Measurements from ENCODE around the gene CALCOCO1. TPM values are rescaled to one million over a fixed set of nuclear protein-coding genes. Genes with fewer than 3 reads are reported as not detected.
A peak's percentile ranks its signal among the peaks of the same experiment; 100 is the strongest.

The CALCOCO1 gene
- total RNA-seq, 5 donors from 2014 or later (not counting 1 experiment from before 2014, with no cell fraction given): 118 to 162 (median 153) TPM

GRCh38 chr12:53677016-53677799 is 50.0 kb downstream of the CALCOCO1 start:
- 24% methylated on average over 29 of the region's 51 CpGs for WGBS (ENCODE audit: insufficient coverage)
- peaks cover 3 to 19% of the 10 kb centered on the region in 2 experiments for H3K27me3 ChIP-seq (replicated peaks in 1 of 2; ENCODE audit: control insufficient read depth in 2 of 2, extremely low read depth in 1 of 2, insufficient read depth in 2 of 2, low read length in 1 of 2)
- ChIA-PET POLR2A (no interaction called here), CTCF (interaction anchor here (0.5 to 3.4 kb wide), 9 partner anchors 9 to 134 kb away, joined by 3 to 35 read pairs (median 3); no protein-coding TSS in a partner anchor)
- H3K9me3 ChIP-seq: no peaks in the 10 kb centered on the region
- DNase-seq (peak in 1 of 35 experiments; percentile 9), ATAC-seq (replicated peaks in 1 of 4) (no peak)
- peaks cover 0 to 14% of the 10 kb centered on the region in 2 donors for H3K36me3 ChIP-seq (ENCODE audit: control insufficient read depth in 2 of 2, extremely low read depth in 1 of 2, insufficient read depth in 1 of 2, low read length in 1 of 2)
- H3K4me1 ChIP-seq (ENCODE audit: control insufficient read depth in 1 of 2, extremely low read depth in 1 of 2, insufficient read depth in 2 of 2, low read length in 2 of 2): peaks cover 19 to 27% of the 10 kb centered on the region in 2 experiments
- H3K4me3 ChIP-seq (ENCODE audit: control insufficient read depth in 1 of 2, extremely low read depth in 1 of 2, low read length in 1 of 2): peak overlapping the region; percentile 64 to 82
- Mint-ChIP-seq H3K9me3 (no peaks in the 10 kb centered on the region), H3K36me3 (peaks cover 12% of the 10 kb centered on the region), H3K27me3 (peaks cover 18 to 23% of the 10 kb centered on the region in 2 donors), H3K4me1 (peaks cover 13 to 35% (median 33%) of the 10 kb centered on the region in 3 donors), H3K27ac (no peak overlapping the region), H3K4me3 (peak overlapping the region; percentile 87 to 93 (median 92))
- H3K27ac ChIP-seq (ENCODE audit: low read length): no peak overlapping the region

DNA sequence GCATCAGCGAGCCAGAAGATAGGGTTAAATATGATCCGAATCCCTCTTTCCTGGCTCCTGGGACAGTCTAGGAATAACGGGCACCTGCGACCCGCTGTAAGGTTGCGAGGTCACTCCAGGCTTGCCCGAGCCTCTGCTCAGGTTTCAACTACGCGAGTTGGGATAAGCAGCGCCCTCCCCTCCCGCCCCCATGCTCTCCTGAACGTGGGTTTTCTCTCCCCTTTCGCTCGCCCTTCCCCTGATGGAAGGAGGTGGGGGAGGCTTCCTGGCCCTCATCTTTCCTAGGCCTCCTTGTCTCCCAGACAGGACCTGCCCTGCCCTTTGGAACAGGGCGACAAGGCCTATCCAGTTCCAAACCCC is 50.6 kb downstream of the CALCOCO1 start:
- Histone ChIP-seq H3K27me3 (replicated peaks in 1 of 2; ENCODE audit: control insufficient read depth in 2 of 2, extremely low read depth in 1 of 2, insufficient read depth in 2 of 2, low read length in 1 of 2) (peaks cover 3 to 19% of the 10 kb centered on the region in 2 experiments), H3K4me1 (ENCODE audit: control insufficient read depth in 1 of 2, extremely low read depth in 1 of 2, insufficient read depth in 2 of 2, low read length in 2 of 2) (peaks cover 19 to 27% of the 10 kb centered on the region in 2 experiments), H3K27ac (ENCODE audit: low read length) (no peak overlapping the region), H3K36me3 (ENCODE audit: control insufficient read depth in 2 of 2, extremely low read depth in 1 of 2, insufficient read depth in 1 of 2, low read length in 1 of 2) (peaks cover 3 to 20% of the 10 kb centered on the region in 2 donors), H3K4me3 (ENCODE audit: control insufficient read depth in 1 of 2, extremely low read depth in 1 of 2, low read length in 1 of 2) (peak overlapping the region; percentile 64 to 82), H3K9me3 (no peaks in the 10 kb centered on the region)
- peak in 5 of 35 experiments; percentile 7 to 36 (median 27) for DNase-seq
- Mint-ChIP-seq H3K36me3 (peaks cover 13% of the 10 kb centered on the region), H3K9me3 (no peaks in the 10 kb centered on the region), H3K27me3 (peaks cover 15 to 23% of the 10 kb centered on the region in 2 donors), H3K4me3 (peak overlapping the region; percentile 87 to 93 (median 92)), H3K4me1 (peaks cover 14 to 35% (median 33%) of the 10 kb centered on the region in 3 donors), H3K27ac (peak overlapping the region in 1 of 2 donors; percentile 97)
- ATAC-seq (replicated peaks in 1 of 4): peak in 1 of 4 experiments; percentile 0
- ChIA-PET POLR2A (interaction anchor here (0.7 to 1.1 kb wide), 2 partner anchors 49 to 134 kb away, joined by 3 read pairs; no protein-coding TSS in a partner anchor), CTCF (interaction anchor here in 1 of 2 donors (1.0 to 3.4 kb wide), 10 partner anchors 10 to 176 kb away, joined by 3 to 35 read pairs (median 3); partner anchors contain the start of genes ATF7 and TARBP2)
- WGBS (ENCODE audit: insufficient coverage): 12% methylated on average over 7 of the region's 15 CpGs

DNA sequence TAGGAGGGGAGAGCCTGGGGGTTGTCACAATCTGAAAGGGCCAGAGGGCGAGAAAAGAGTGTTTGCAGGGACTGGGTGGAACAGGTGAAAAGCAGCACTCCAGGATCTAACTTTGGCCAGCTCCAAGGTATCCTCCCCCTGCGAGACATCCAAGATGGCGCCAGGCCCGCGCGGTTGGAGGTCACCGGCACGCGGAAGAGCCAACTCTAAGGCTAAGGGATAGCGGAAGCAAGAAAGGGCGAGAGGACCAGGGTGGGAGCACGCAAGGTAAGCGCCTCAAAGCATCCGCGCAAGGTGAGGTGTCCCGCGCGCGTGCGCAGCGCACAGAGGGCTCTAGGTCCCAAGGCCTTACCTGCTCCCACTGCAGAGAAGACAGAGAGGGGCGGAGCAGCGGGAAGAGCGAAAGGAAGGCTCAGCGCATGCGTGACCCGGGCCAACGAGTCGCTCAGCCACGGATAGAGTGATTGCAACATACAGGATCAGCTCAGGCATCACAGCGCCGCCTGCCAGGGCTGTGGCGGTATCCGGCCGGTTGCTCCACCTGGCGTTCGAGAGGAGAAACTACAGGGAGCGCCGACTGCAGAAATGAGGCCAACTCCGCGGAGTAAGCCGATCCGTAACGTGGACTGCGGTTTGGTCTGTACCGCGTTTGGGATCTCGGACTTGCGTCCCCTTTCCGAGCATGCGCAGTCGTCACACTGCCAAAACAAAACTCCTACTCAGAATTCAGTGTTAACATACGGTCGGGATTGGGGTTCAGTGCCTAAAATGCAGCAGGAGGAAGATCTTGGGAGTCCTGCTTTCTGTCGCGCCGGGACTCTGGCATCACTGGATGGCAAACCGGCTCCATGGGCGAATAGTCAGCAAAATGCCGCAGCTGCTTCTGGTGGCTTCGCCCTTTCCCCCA is 51.3 kb downstream of the CALCOCO1 start, which contains the start of gene ATP5MC2:
ATP5MC2 (minus strand) TSS at position 383 of the 907 bp plus-strand sequence. CDS start 3,469 bp downstream, outside the sequence.
- H3K9me3 ChIP-seq: no peaks in the 10 kb centered on the region
- ChIA-PET CTCF (interaction anchor here (0.5 to 3.4 kb wide), 18 partner anchors 10 to 741 kb away, joined by 3 to 35 read pairs (median 3); partner anchors contain the start of genes ATF7 (in 1 of the 2), CALCOCO1 (in 1 of the 2), SP1 (in 1 of the 2) and TARBP2 (in 1 of the 2)), POLR2A (interaction anchor here (0.5 to 1.1 kb wide), 3 partner anchors 49 to 350 kb away, joined by 3 read pairs; no protein-coding TSS in a partner anchor)
- Mint-ChIP-seq H3K27ac (peak within 1 kb of the TSS; percentile 92 to 97), H3K9me3 (no peaks in the 10 kb centered on the region), H3K36me3 (peaks cover 18% of the 10 kb centered on the region), H3K27me3 (peaks cover 15 to 23% of the 10 kb centered on the region in 2 donors), H3K4me1 (peaks cover 20 to 40% (median 39%) of the 10 kb centered on the region in 3 donors), H3K4me3 (peak within 1 kb of the TSS; percentile 87 to 93 (median 92))
- DNase-seq (peak; percentile 92 to 100 (median 96)), ATAC-seq (replicated peaks in 1 of 4) (peak; percentile 90 to 94 (median 93))
- H3K4me3 ChIP-seq (ENCODE audit: control insufficient read depth in 1 of 2, extremely low read depth in 1 of 2, low read length in 1 of 2): peak within 1 kb of the TSS; percentile 64 to 82
- H3K27me3 ChIP-seq (replicated peaks in 1 of 2; ENCODE audit: control insufficient read depth in 2 of 2, extremely low read depth in 1 of 2, insufficient read depth in 2 of 2, low read length in 1 of 2): peaks cover 3 to 19% of the 10 kb centered on the region in 2 experiments
- WGBS (ENCODE audit: insufficient coverage): under 1% methylated on average over 54 of the region's 61 CpGs
- peak within 1 kb of the TSS; percentile 55 for H3K27ac ChIP-seq (ENCODE audit: low read length)
- H3K4me1 ChIP-seq (ENCODE audit: control insufficient read depth in 1 of 2, extremely low read depth in 1 of 2, insufficient read depth in 2 of 2, low read length in 2 of 2): peaks cover 19 to 27% of the 10 kb centered on the region in 2 experiments
- peaks cover 6 to 27% of the 10 kb centered on the region in 2 donors for H3K36me3 ChIP-seq (ENCODE audit: control insufficient read depth in 2 of 2, extremely low read depth in 1 of 2, insufficient read depth in 1 of 2, low read length in 1 of 2)

DNA sequence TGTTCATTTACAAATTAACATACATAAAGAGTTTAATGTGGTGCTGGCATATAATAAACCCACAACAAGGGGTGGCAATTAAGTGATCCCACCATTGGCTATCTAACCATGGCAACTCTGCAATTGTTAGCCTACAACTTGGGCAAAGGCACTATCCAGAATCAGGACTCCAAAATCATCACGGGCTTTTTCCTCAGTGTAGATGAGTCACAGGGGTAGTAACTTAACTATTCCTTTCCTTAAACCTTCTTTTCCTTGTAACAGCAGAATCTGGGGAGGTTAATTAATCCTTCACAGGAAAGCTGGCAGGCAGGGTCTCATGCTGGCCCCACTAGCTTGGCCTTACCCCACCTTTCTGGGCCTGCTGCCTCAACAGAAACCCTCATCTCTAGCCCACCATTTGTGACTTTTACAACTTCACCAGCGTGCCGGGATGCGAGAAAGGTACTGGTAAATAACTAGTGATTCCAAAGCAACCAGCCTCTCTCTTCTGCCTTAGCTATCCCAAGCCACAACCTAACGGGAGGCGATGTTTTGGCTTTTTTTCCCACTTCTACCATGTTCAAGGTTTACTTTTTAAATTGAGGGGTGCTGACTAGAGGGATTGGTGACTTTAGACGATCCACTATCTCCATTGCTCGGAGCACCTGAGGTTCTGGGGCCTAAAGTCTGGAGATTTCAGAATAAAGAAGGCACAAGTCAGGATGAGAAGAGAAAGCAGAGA is 52.1 kb downstream of the CALCOCO1 start:
- Histone ChIP-seq H3K9me3 (no peaks in the 10 kb centered on the region), H3K4me1 (ENCODE audit: control insufficient read depth in 1 of 2, extremely low read depth in 1 of 2, insufficient read depth in 2 of 2, low read length in 2 of 2) (peaks cover 19 to 27% of the 10 kb centered on the region in 2 experiments), H3K36me3 (ENCODE audit: control insufficient read depth in 2 of 2, extremely low read depth in 1 of 2, insufficient read depth in 1 of 2, low read length in 1 of 2) (peaks cover 6 to 33% of the 10 kb centered on the region in 2 donors), H3K4me3 (ENCODE audit: control insufficient read depth in 1 of 2, extremely low read depth in 1 of 2, low read length in 1 of 2) (peak overlapping the region; percentile 64 to 82), H3K27me3 (replicated peaks in 1 of 2; ENCODE audit: control insufficient read depth in 2 of 2, extremely low read depth in 1 of 2, insufficient read depth in 2 of 2, low read length in 1 of 2) (peaks cover 3 to 19% of the 10 kb centered on the region in 2 experiments), H3K27ac (ENCODE audit: low read length) (peak overlapping the region; percentile 55)
- ChIA-PET POLR2A (interaction anchor here in 1 of 2 donors (0.5 to 1.1 kb wide), 2 partner anchors 48 to 349 kb away, joined by 3 read pairs; no protein-coding TSS in a partner anchor), CTCF (interaction anchor here (0.5 to 3.4 kb wide), 15 partner anchors 10 to 517 kb away, joined by 3 to 35 read pairs (median 3); partner anchors contain the start of genes ATF7 (in 1 of the 2), CALCOCO1 (in 1 of the 2), SP1 (in 1 of the 2) and TARBP2 (in 1 of the 2))
- Mint-ChIP-seq H3K4me1 (peaks cover 20 to 42% (median 41%) of the 10 kb centered on the region in 3 donors), H3K4me3 (peak overlapping the region; percentile 87 to 93 (median 92)), H3K27me3 (peaks cover 13 to 21% of the 10 kb centered on the region in 2 donors), H3K9me3 (no peaks in the 10 kb centered on the region), H3K36me3 (peaks cover 20% of the 10 kb centered on the region), H3K27ac (peak overlapping the region; percentile 92 to 97)
- WGBS (ENCODE audit: insufficient coverage): 41% methylated on average over 3 of the region's 8 CpGs
- DNase-seq (no peak), ATAC-seq (replicated peaks in 1 of 4) (no peak)

DNA sequence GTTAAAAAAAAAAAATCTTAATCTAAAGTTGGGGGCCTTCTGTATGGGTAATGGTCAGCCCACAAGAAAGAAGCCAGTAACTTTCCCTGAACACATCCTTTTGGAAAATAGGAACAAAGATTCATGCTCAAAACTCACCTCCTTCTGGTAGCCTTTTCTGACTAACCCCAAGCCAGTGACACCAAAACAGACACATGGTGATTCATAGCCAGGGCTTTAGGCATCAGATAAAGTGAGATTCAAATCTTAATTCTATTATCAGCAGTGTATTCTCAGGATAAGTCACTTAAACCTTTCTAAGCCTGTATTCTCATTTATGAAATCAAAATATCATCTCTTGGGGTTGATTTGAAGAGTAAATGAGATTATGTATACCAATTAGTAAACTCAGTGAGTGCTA is 56.3 kb downstream of the CALCOCO1 start:
- no peaks in the 10 kb centered on the region for H3K27me3 ChIP-seq (replicated peaks in 1 of 2; ENCODE audit: control insufficient read depth in 2 of 2, extremely low read depth in 1 of 2, insufficient read depth in 2 of 2, low read length in 1 of 2)
- Mint-ChIP-seq H3K36me3 (peaks cover 38% of the 10 kb centered on the region), H3K4me3 (no peak overlapping the region), H3K4me1 (peaks cover 20 to 40% (median 38%) of the 10 kb centered on the region in 3 donors), H3K9me3 (no peaks in the 10 kb centered on the region), H3K27me3 (no peaks in the 10 kb centered on the region), H3K27ac (peak overlapping the region in 1 of 2 donors; percentile 11)
- peaks cover 12 to 68% of the 10 kb centered on the region in 2 donors for H3K36me3 ChIP-seq (ENCODE audit: control insufficient read depth in 2 of 2, extremely low read depth in 1 of 2, insufficient read depth in 1 of 2, low read length in 1 of 2)
- CTCF ChIA-PET: no interaction called here
- POLR2A ChIA-PET: no interaction called here
- no peaks in the 10 kb centered on the region for H3K9me3 ChIP-seq
- peaks cover 12 to 13% of the 10 kb centered on the region in 2 experiments for H3K4me1 ChIP-seq (ENCODE audit: control insufficient read depth in 1 of 2, extremely low read depth in 1 of 2, insufficient read depth in 2 of 2, low read length in 2 of 2)
- DNase-seq (no peak), ATAC-seq (replicated peaks in 1 of 4) (no peak)
- no peak overlapping the region for H3K27ac ChIP-seq (ENCODE audit: low read length)
- H3K4me3 ChIP-seq (ENCODE audit: control insufficient read depth in 1 of 2, extremely low read depth in 1 of 2, low read length in 1 of 2): no peak overlapping the region
